Endothelial cell of umbilical vein (primary cell): ENCODE results near the gene NRG3. TPM values are rescaled to one million over a fixed set of nuclear protein-coding genes. Genes with fewer than 3 reads are reported as not detected.

Experiments used
- BruUV-seq: library from RNA; stranded (reverse); fragments of 400-500 nt; replicated peaks from 2 replicates; lab custom pipeline; 2021; lab: Mats Ljungman, UMichigan
- CTCF ChIA-PET: fragments of 300-600, 350-600 bp; sonication (Branson Sonifier 250); formaldehyde crosslinking; loops from one replicate; lab custom pipeline; 2021; ENCODE audit warnings: antibody characterized with exemption, inconsistent platforms; lab: Charles Lee
- POLR2A ChIA-PET: fragments of 300-600, 350-600 bp; sonication (Branson Sonifier 250); formaldehyde crosslinking; loops from one replicate; lab custom pipeline; 2021; ENCODE audit warnings: antibody characterized with exemption, inconsistent platforms; lab: Charles Lee
- DNase-seq: peaks from one replicate; pipeline ENCODE4 v3.0.0-alpha.2; 2011; ENCODE audit warnings: low read depth, low spot score
- FAIRE-seq: peaks from 2 replicates; lab custom pipeline; 2011; peaks lifted over from hg19 to GRCh38; lab: Jason Lieb, UNC
- H2AFZ ChIP-seq: 2 replicates; pipeline ENCODE4 v1.6.0; 2012; ENCODE audit warnings: low read depth, low read length, control low read depth, inconsistent platforms
- H3K27ac ChIP-seq: 2 replicates; pipeline ENCODE4 v1.5.1; 2011; ENCODE audit warnings: low read depth, mild to moderate bottlenecking, control low read depth, low read length, moderate library complexity; ENCODE audit not compliant: insufficient read depth
- H3K27me3 ChIP-seq, 2 experiments: 2 replicates each; pipeline versions ENCODE4 v1.6.0 to v1.6.1; 2011; ENCODE audit warnings: low read length in 2 of 2, mixed read lengths in 1 of 2; ENCODE audit not compliant: control insufficient read depth in 2 of 2, insufficient read depth in 2 of 2
- H3K36me3 ChIP-seq, 2 experiments: 2 replicates in 1 of 2; 3 replicates in 1 of 2; pipeline ENCODE4 v1.5.1; 2011; ENCODE audit warnings: low read length in 2 of 2, mild to moderate bottlenecking in 1 of 2, moderate library complexity in 1 of 2; ENCODE audit not compliant: control insufficient read depth in 2 of 2, insufficient read depth in 2 of 2; ENCODE audit errors: extremely low read depth in 1 of 2
- H3K4me1 ChIP-seq: 3 replicates; pipeline ENCODE4 v1.5.1; 2011; ENCODE audit warnings: mild to moderate bottlenecking, low read length; ENCODE audit not compliant: control insufficient read depth, insufficient read depth; ENCODE audit errors: extremely low read depth
- H3K4me2 ChIP-seq: 2 replicates; pipeline ENCODE4 v1.6.1; 2011; ENCODE audit warnings: low read length, control low read depth, mixed read lengths; ENCODE audit not compliant: insufficient read depth
- H3K4me3 ChIP-seq, 3 experiments: fragments of 200-600 bp in 1 of 3; sonication (generic), shearing (Covaris generic) in 1 of 3; replicated peaks in 1 of 3; 2 replicates each; pipeline ENCODE4 v1.5.1; 2011 to 2016; ENCODE audit warnings: control low read depth in 3 of 3, low read length in 3 of 3, mild to moderate bottlenecking in 2 of 3, inconsistent platforms in 1 of 3, low read depth in 1 of 3, moderate library complexity in 1 of 3; ENCODE audit not compliant: insufficient read depth in 1 of 3
- H3K79me2 ChIP-seq: 2 replicates; pipeline ENCODE4 v1.6.0; 2012; ENCODE audit warnings: low read length, inconsistent platforms; ENCODE audit not compliant: control insufficient read depth, insufficient read depth
- H3K9ac ChIP-seq: replicated peaks from 2 replicates; pipeline ENCODE3; 2011; ENCODE audit warnings: low read length, control low read depth; ENCODE audit not compliant: insufficient read depth; ENCODE audit errors: extremely low read depth
- H3K9me1 ChIP-seq: replicated peaks from 3 replicates; pipeline ENCODE4 v1.6.0; 2011; ENCODE audit warnings: mild to moderate bottlenecking, low read length; ENCODE audit not compliant: control insufficient read depth, insufficient read depth; ENCODE audit errors: extremely low read depth
- H3K9me3 ChIP-seq: replicated peaks from 2 replicates; pipeline ENCODE4 v1.5.1; 2012; ENCODE audit warnings: low read length, inconsistent platforms; ENCODE audit not compliant: control insufficient read depth, insufficient read depth
- H4K20me1 ChIP-seq: replicated peaks from 2 replicates; pipeline ENCODE3; 2011; ENCODE audit warnings: mild to moderate bottlenecking, low read length; ENCODE audit not compliant: control insufficient read depth, insufficient read depth; ENCODE audit errors: extremely low read depth
- EZH2 ChIP-seq: IDR thresholded peaks from 2 replicates; pipeline ENCODE4 v1.6.1; 2012; ENCODE audit warnings: borderline replicate concordance, low read depth, mild to moderate bottlenecking, moderate library complexity, low read length, inconsistent platforms; ENCODE audit not compliant: severe bottlenecking
- FOS ChIP-seq: IDR thresholded peaks from 2 replicates; pipeline ENCODE4 v1.6.1; 2011; ENCODE audit warnings: mild to moderate bottlenecking, low read length, moderate library complexity, borderline replicate concordance; ENCODE audit not compliant: insufficient read depth
- GATA2 ChIP-seq: IDR thresholded peaks from 2 replicates; pipeline ENCODE4 v1.7.0; 2011; ENCODE audit warnings: low read depth, mild to moderate bottlenecking, moderate library complexity, mixed read lengths, low read length; ENCODE audit not compliant: insufficient read length, insufficient read depth
- JUN ChIP-seq: IDR thresholded peaks from 2 replicates; pipeline ENCODE4 v1.6.1; 2011; ENCODE audit warnings: borderline replicate concordance, low read depth; ENCODE audit not compliant: insufficient read length, insufficient read depth
- MYC ChIP-seq: IDR thresholded peaks from one replicate; pipeline ENCODE4 v1.6.1; 2011; ENCODE audit warnings: mild to moderate bottlenecking, low read depth, low read length
- POLR2A ChIP-seq: IDR thresholded peaks from 2 replicates; pipeline ENCODE4 v1.6.1; 2012; ENCODE audit warnings: low read depth, mild to moderate bottlenecking, control low read depth, low read length
- POLR2AphosphoS5 ChIP-seq: IDR thresholded peaks from 2 replicates; pipeline ENCODE4 v1.6.1; 2012; ENCODE audit warnings: low read depth, mild to moderate bottlenecking, control low read depth, low read length, moderate library complexity; ENCODE audit not compliant: insufficient read depth
- dilution Hi-C: fragments of 300-500 bp; cut with MboI; formaldehyde crosslinking; loops from one replicate; pipeline ENCODE4 v1.15.0; 2019; ENCODE audit warnings: low sequenced_read_pairs; ENCODE audit not compliant: extremely low pct_ligation_motif_present
- intact Hi-C: fragments of 100-400 bp; cut with micrococcal nuclease; formaldehyde crosslinking; loops from one replicate; pipeline ENCODE4 v1.10.0; 2022
- polyA plus RNA-seq, 4 experiments: library from polyadenylated mRNA; depleted of rRNA in 3 of 4; stranded (reverse) in 3 of 4; unstranded in 1 of 4; fragments of >200 nt; gene quantifications; 2 replicates each; pipeline versions ENCODE4 v1.2.1 to v1.2.3, GENCODE V29; 2011 to 2012; ENCODE audit warnings: missing spikeins in 1 of 4
- total RNA-seq: library from RNA; stranded (reverse); gene quantifications from 2 replicates; pipeline ENCODE4 v1.2.3, GENCODE V29; 2021
- TF ChIP-seq, protein P1 (sequence below): IDR thresholded peaks from 2 replicates; pipeline ENCODE4 v1.6.1; 2011; ENCODE audit not compliant: insufficient read depth, insufficient read length
- TF ChIP-seq, protein P2 (sequence below), 2 donors: IDR thresholded peaks; 1 replicate in 1 of 2; 2 replicates in 1 of 2; pipeline ENCODE4 v1.5.1; 2011; ENCODE audit warnings: low read length in 2 of 2, mild to moderate bottlenecking in 2 of 2, moderate library complexity in 2 of 2, control low read depth in 1 of 2, inconsistent platforms in 1 of 2, low read depth in 1 of 2; ENCODE audit not compliant: insufficient read depth in 1 of 2; ENCODE audit errors: extremely low read depth in 1 of 2

Gene NRG3
- total and polyA plus RNA-seq, 2 donors (not counting 3 experiments of a cell fraction or from before 2014, with no cell fraction given), result 1.9 to 3.9 TPM

DNA sequence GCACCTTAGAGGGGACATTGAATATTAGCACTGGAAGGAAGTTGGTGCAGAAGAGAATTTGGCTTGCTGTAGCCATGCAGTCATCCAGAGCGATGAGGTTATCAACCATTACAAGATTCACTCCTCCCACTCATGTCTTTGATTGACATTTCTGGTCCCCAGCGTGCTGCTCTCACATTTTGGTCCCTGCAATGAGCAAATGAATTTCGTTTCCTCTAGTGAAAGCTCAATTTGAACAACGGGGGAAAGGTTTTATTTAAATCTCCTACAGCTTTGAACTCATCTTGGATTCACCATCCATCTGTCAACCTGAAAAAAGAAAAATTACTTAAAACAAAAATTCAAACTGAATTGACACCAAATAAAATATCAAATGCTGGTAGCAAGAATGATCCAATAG lies 975.2 kb downstream of the NRG3 start:
- H2AFZ ChIP-seq, result no peak overlapping the region
- no peak overlapping the region for H3K4me2 ChIP-seq
- no peaks in the 10 kb centered on the region for H4K20me1 ChIP-seq
- no peak overlapping the region for H3K4me3 ChIP-seq
- dilution Hi-C loops, result no loop called here
- no peak overlapping the region for H3K9ac ChIP-seq
- H3K36me3 ChIP-seq, result no peaks in the 10 kb centered on the region
- no peaks in the 10 kb centered on the region for H3K9me3 ChIP-seq
- no TSS peak for BruUV-seq
- H3K79me2 ChIP-seq, result no peaks in the 10 kb centered on the region
- no peaks in the 10 kb centered on the region for H3K9me1 ChIP-seq
- ChIA-PET CTCF (interaction anchor here (1.4 kb wide), 1 partner anchor 17 kb away, joined by 3 read pairs; no protein-coding TSS in a partner anchor), POLR2A (no interaction called here)
- no peak for DNase-seq
- no peaks in the 10 kb centered on the region for H3K27me3 ChIP-seq
- H3K27ac ChIP-seq, result no peak overlapping the region
- FAIRE-seq, result no peak
- intact Hi-C loops, result no loop called here
- TF ChIP-seq FOS (no peak), POLR2AphosphoS5 (no peak), POLR2A (no peak), EZH2 (no peak), MYC (no peak), JUN (no peak), GATA2 (no peak)
- TF ChIP-seq, protein P1, sequence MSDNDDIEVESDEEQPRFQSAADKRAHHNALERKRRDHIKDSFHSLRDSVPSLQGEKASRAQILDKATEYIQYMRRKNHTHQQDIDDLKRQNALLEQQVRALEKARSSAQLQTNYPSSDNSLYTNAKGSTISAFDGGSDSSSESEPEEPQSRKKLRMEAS, result no peak
- TF ChIP-seq, protein P2, sequence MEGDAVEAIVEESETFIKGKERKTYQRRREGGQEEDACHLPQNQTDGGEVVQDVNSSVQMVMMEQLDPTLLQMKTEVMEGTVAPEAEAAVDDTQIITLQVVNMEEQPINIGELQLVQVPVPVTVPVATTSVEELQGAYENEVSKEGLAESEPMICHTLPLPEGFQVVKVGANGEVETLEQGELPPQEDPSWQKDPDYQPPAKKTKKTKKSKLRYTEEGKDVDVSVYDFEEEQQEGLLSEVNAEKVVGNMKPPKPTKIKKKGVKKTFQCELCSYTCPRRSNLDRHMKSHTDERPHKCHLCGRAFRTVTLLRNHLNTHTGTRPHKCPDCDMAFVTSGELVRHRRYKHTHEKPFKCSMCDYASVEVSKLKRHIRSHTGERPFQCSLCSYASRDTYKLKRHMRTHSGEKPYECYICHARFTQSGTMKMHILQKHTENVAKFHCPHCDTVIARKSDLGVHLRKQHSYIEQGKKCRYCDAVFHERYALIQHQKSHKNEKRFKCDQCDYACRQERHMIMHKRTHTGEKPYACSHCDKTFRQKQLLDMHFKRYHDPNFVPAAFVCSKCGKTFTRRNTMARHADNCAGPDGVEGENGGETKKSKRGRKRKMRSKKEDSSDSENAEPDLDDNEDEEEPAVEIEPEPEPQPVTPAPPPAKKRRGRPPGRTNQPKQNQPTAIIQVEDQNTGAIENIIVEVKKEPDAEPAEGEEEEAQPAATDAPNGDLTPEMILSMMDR (IDR thresholded peaks at IDR 0.05; ENCODE audit: extremely low read depth in 1 of 2, insufficient read depth in 1 of 2, low read depth in 1 of 2, low read length in 2 of 2), result no peak
- no peaks in the 10 kb centered on the region for H3K4me1 ChIP-seq
